Caco-2 (cell line): ENCODE data around the gene ADD2. TPM values are rescaled to one million over a fixed set of nuclear protein-coding genes. Genes with fewer than 3 reads are reported as not detected.

Source experiments
- BruUV-seq: library from RNA; stranded (reverse); fragments of 400-500 nt; replicated peaks from 2 replicates; lab custom pipeline; 2021; lab: Mats Ljungman, UMichigan
- CTCF ChIA-PET: fragments of 300-600 bp; sonication (Branson Sonifier 250); formaldehyde crosslinking; loops from one replicate; lab custom pipeline; 2022; ENCODE audit warnings: antibody characterized with exemption; lab: Charles Lee
- POLR2A ChIA-PET: fragments of 300-600 bp; sonication (Branson Sonifier 250); formaldehyde crosslinking; loops from one replicate; lab custom pipeline; 2022; ENCODE audit warnings: antibody characterized with exemption; lab: Charles Lee
- DNase-seq, 2 experiments: peaks; one replicate each; pipeline versions ENCODE4 v3.0.0 to v3.0.0-alpha.2; 2020 to 2022
- H3K27me3 ChIP-seq: replicated peaks from 2 replicates; pipeline ENCODE4 v1.6.0; 2011; ENCODE audit warnings: low read length; ENCODE audit not compliant: control insufficient read depth, insufficient read depth
- H3K36me3 ChIP-seq: 2 replicates; pipeline ENCODE4 v1.5.1; 2011; ENCODE audit warnings: low read length; ENCODE audit not compliant: control insufficient read depth, insufficient read depth
- H3K4me1 ChIP-seq: fragments of 250-450 bp; sonication (Bioruptor Pico); 2 replicates; pipeline ENCODE4 v1.5.1; 2020; ENCODE audit warnings: mild to moderate bottlenecking
- H3K4me3 ChIP-seq: 2 replicates; pipeline ENCODE4 v1.5.1; 2011; ENCODE audit warnings: low read depth, mild to moderate bottlenecking, control low read depth, low read length
- H3K9me3 ChIP-seq: fragments of 250-450 bp; sonication (Bioruptor Pico); 2 replicates; pipeline ENCODE4 v1.5.1; 2020; ENCODE audit warnings: mild to moderate bottlenecking, moderate library complexity
- H3K27ac Mint-ChIP-seq: one replicate; pipeline ENCODE4 v1.8.0; 2022; ENCODE audit warnings: mixed read lengths; ENCODE audit not compliant: unreplicated experiment
- H3K27me3 Mint-ChIP-seq: one replicate; pipeline ENCODE4 v1.8.0; 2022; ENCODE audit warnings: mixed read lengths; ENCODE audit not compliant: insufficient read depth, unreplicated experiment
- H3K36me3 Mint-ChIP-seq: one replicate; pipeline ENCODE4 v1.8.0; 2022; ENCODE audit warnings: mild to moderate bottlenecking, mixed read lengths; ENCODE audit not compliant: insufficient read depth, unreplicated experiment
- H3K4me1 Mint-ChIP-seq: one replicate; pipeline ENCODE4 v1.8.0; 2022; ENCODE audit warnings: low read depth, mixed read lengths; ENCODE audit not compliant: unreplicated experiment
- H3K4me3 Mint-ChIP-seq: one replicate; pipeline ENCODE4 v1.8.0; 2022; ENCODE audit warnings: mild to moderate bottlenecking, moderate library complexity, mixed read lengths; ENCODE audit not compliant: unreplicated experiment
- H3K9me3 Mint-ChIP-seq: one replicate; pipeline ENCODE4 v1.8.0; 2022; ENCODE audit warnings: mixed read lengths; ENCODE audit not compliant: unreplicated experiment
- intact Hi-C: fragments of 100-400 bp; cut with micrococcal nuclease; formaldehyde crosslinking; loops from one replicate; pipeline ENCODE4 v1.10.0; 2022; ENCODE audit not compliant: unreplicated experiment
- total RNA-seq: library from RNA; stranded (reverse); gene quantifications from 2 replicates; pipeline ENCODE4 v1.2.3, GENCODE V29; 2022
- TF ChIP-seq, protein P1 (sequence below), 2 experiments: fragments of 200-600 bp in 1 of 2; IDR thresholded peaks; 1 replicate in 1 of 2; 2 replicates in 1 of 2; pipeline versions ENCODE4 v1.5.1 to v1.8.0; 2011 to 2022; ENCODE audit warnings: antibody characterized with exemption in 1 of 2, control low read depth in 1 of 2, inconsistent platforms in 1 of 2, low read depth in 1 of 2, low read length in 1 of 2, mild to moderate bottlenecking in 1 of 2, moderate library complexity in 1 of 2; ENCODE audit not compliant: insufficient read depth in 1 of 2, severe bottlenecking in 1 of 2, unreplicated experiment in 1 of 2

Gene ADD2
- total RNA-seq, 1 experiment from 2014 or later = not detected

- H3K4me3 Mint-ChIP-seq = no peak overlapping the region
- no peak overlapping the region for H3K4me3 ChIP-seq
- H3K36me3 ChIP-seq = no peaks in the 10 kb centered on the region
- H3K9me3 ChIP-seq = no peaks in the 10 kb centered on the region
- ChIA-PET POLR2A (no interaction called here), CTCF (no interaction called here)
- TF ChIP-seq, protein P1, sequence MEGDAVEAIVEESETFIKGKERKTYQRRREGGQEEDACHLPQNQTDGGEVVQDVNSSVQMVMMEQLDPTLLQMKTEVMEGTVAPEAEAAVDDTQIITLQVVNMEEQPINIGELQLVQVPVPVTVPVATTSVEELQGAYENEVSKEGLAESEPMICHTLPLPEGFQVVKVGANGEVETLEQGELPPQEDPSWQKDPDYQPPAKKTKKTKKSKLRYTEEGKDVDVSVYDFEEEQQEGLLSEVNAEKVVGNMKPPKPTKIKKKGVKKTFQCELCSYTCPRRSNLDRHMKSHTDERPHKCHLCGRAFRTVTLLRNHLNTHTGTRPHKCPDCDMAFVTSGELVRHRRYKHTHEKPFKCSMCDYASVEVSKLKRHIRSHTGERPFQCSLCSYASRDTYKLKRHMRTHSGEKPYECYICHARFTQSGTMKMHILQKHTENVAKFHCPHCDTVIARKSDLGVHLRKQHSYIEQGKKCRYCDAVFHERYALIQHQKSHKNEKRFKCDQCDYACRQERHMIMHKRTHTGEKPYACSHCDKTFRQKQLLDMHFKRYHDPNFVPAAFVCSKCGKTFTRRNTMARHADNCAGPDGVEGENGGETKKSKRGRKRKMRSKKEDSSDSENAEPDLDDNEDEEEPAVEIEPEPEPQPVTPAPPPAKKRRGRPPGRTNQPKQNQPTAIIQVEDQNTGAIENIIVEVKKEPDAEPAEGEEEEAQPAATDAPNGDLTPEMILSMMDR (IDR thresholded peaks at IDR 0.05; ENCODE audit: insufficient read depth in 1 of 2, low read depth in 1 of 2, low read length in 1 of 2, severe bottlenecking in 1 of 2, unreplicated experiment in 1 of 2) = no peak
- H3K27me3 ChIP-seq = no peaks in the 10 kb centered on the region
- no peaks in the 10 kb centered on the region for H3K9me3 Mint-ChIP-seq
- H3K4me1 ChIP-seq = no peaks in the 10 kb centered on the region
- H3K4me1 Mint-ChIP-seq = no peaks in the 10 kb centered on the region
- H3K36me3 Mint-ChIP-seq = no peaks in the 10 kb centered on the region
- no TSS peak for BruUV-seq
- no peak for DNase-seq
- H3K27me3 Mint-ChIP-seq = peaks cover 10% of the 10 kb centered on the region
- H3K27ac Mint-ChIP-seq = no peak overlapping the region
- intact Hi-C loops = no loop called here
Measured at GRCh38 chr2:70710038-70710690, 57.8 kb downstream of the ADD2 start.

- no peak overlapping the region for H3K27ac Mint-ChIP-seq
- Histone ChIP-seq H3K4me1 (no peaks in the 10 kb centered on the region), H3K27me3 (no peaks in the 10 kb centered on the region), H3K4me3 (no peak overlapping the region), H3K36me3 (no peaks in the 10 kb centered on the region), H3K9me3 (no peaks in the 10 kb centered on the region)
- no peaks in the 10 kb centered on the region for H3K9me3 Mint-ChIP-seq
- H3K27me3 Mint-ChIP-seq = peaks cover 10% of the 10 kb centered on the region
- no peak for DNase-seq
- H3K4me1 Mint-ChIP-seq = no peaks in the 10 kb centered on the region
- intact Hi-C loops = no loop called here
- TF ChIP-seq, protein P1 (IDR thresholded peaks at IDR 0.05; ENCODE audit: insufficient read depth in 1 of 2, low read depth in 1 of 2, low read length in 1 of 2, severe bottlenecking in 1 of 2, unreplicated experiment in 1 of 2) = no peak
- H3K4me3 Mint-ChIP-seq = no peak overlapping the region
- CTCF ChIA-PET = no interaction called here
- POLR2A ChIA-PET = no interaction called here
- H3K36me3 Mint-ChIP-seq = no peaks in the 10 kb centered on the region
- BruUV-seq = no TSS peak
Measured at GRCh38 chr2:70709275-70710037, 58.5 kb downstream of the ADD2 start.

GRCh38 chr2:70708376-70709199 lies 59.4 kb downstream of the ADD2 start:
- Mint-ChIP-seq H3K36me3 (no peaks in the 10 kb centered on the region), H3K4me3 (no peak overlapping the region), H3K9me3 (no peaks in the 10 kb centered on the region), H3K4me1 (no peaks in the 10 kb centered on the region), H3K27me3 (peaks cover 10% of the 10 kb centered on the region), H3K27ac (no peak overlapping the region)
- BruUV-seq = no TSS peak
- no peaks in the 10 kb centered on the region for H3K27me3 ChIP-seq
- no peak overlapping the region for H3K4me3 ChIP-seq
- POLR2A ChIA-PET = no interaction called here
- H3K4me1 ChIP-seq = no peaks in the 10 kb centered on the region
- intact Hi-C loops = no loop called here
- TF ChIP-seq, protein P1 (IDR thresholded peaks at IDR 0.05; ENCODE audit: insufficient read depth in 1 of 2, low read depth in 1 of 2, low read length in 1 of 2, severe bottlenecking in 1 of 2, unreplicated experiment in 1 of 2) = no peak
- H3K9me3 ChIP-seq = no peaks in the 10 kb centered on the region
- no peaks in the 10 kb centered on the region for H3K36me3 ChIP-seq
- DNase-seq = no peak
- CTCF ChIA-PET = no interaction called here
